Stimulated activated naive CD8-positive, alpha-beta T cell treated with anti-CD3 and anti-CD28 coated beads, Interleukin-15, Interleukin-2, amounts not matched to agents 100 ng/mL and 50 ng/mL, for 24 hours (primary cell): Measurements from ENCODE around the gene GSG1.

Experiments
- H3K27ac Mint-ChIP-seq: one replicate; pipeline ENCODE4 v1.8.0; 2021; ENCODE audit warnings: mild to moderate bottlenecking, mixed read lengths
- H3K27me3 Mint-ChIP-seq: one replicate; pipeline ENCODE4 v1.8.0; 2021; ENCODE audit warnings: mixed read lengths
- H3K36me3 Mint-ChIP-seq: one replicate; pipeline ENCODE4 v1.8.0; 2021; ENCODE audit warnings: low read depth, mixed read lengths
- H3K4me1 Mint-ChIP-seq: one replicate; pipeline ENCODE4 v1.8.0; 2021; ENCODE audit warnings: low read depth, mixed read lengths
- H3K4me3 Mint-ChIP-seq: one replicate; pipeline ENCODE4 v1.8.0; 2021; ENCODE audit warnings: mild to moderate bottlenecking, mixed read lengths
- H3K9me3 Mint-ChIP-seq: one replicate; pipeline ENCODE4 v1.8.0; 2021; ENCODE audit warnings: mixed read lengths

GSG1 gene

DNA sequence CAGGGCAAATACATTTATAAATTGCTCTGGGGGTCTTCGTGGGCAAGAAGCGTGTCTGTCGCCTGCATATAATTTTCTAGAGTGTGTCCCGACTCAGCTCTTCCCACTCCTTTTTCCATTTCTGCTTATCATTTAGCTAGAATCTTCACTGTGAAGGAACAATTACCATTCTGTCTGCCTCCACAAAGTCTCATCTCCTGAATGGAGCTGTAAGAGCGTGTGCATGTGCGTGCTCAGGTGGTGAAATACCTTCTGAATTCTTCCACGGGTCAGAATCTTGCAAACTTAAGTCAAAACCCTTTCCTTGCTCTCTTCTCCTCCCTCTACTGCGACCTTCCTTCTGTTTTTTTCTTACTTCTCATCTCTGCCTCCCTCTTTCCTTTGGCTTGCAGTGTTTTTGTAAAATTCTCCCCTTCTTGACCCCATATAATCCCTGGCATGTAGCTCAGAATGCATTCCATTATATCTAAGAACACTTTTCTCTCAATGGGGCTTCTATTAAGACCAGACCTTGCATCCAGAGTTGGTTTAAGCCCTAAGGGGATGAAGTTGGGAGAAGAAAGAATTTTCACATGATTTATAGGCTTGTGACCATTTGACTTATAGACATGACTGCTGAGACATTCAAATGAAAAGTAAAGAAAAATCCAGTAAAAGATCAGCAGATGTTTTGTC lies 25.0 kb upstream of the GSG1 start:
- Mint-ChIP-seq H3K9me3 (no peaks in the 10 kb centered on the region), H3K4me3 (no peak overlapping the region), H3K27me3 (peaks cover 4% of the 10 kb centered on the region)

DNA sequence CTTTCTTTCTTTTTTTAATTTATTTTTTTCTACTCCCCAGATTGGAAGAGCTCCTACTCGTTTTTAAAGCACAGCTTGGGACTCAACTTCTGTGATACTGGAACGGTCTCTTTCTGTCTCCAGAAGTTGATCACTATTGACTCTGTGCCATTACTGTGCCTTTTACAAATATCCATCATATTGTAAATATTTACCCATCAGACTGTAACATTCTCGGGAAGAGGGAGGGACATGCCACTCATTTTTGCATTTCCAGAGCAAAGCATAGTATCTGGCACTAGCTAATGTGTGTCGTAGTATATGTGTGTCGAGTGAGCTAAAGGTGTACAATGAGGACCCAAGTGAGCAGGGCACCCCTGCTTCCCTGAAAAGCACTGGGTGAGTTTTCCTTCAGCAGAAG lies 24.0 kb upstream of the GSG1 start:
- H3K27me3 Mint-ChIP-seq = peaks cover 4% of the 10 kb centered on the region
- H3K4me1 Mint-ChIP-seq = peaks cover 5% of the 10 kb centered on the region
- no peaks in the 10 kb centered on the region for H3K36me3 Mint-ChIP-seq
- no peaks in the 10 kb centered on the region for H3K9me3 Mint-ChIP-seq
- no peak overlapping the region for H3K27ac Mint-ChIP-seq
- no peak overlapping the region for H3K4me3 Mint-ChIP-seq

More for the DNA sequence above, 25.0 kb upstream of the GSG1 start:
- no peak overlapping the region for H3K27ac Mint-ChIP-seq
- no peaks in the 10 kb centered on the region for H3K36me3 Mint-ChIP-seq
- H3K4me1 Mint-ChIP-seq = peaks cover 5% of the 10 kb centered on the region

DNA sequence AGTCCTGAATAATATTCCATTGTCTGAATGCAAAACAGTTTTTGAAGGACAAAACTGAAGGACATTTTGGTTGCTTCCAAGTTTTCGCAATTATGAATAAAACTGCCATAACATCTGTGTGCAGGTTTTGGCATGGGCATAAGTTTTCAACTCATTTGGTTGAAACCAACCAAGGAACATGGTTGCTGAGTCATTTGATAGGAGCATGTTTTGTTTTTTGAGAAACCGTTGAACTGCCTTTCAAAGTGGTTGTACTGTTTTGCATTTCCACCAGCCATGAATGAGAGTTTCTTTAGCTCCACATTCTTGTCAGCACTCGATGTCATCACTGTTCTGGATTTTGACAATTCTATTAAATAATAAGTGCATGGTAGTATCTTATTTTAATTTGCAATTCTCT lies 23.0 kb upstream of the GSG1 start:
- H3K9me3 Mint-ChIP-seq = no peaks in the 10 kb centered on the region
- no peak overlapping the region for H3K4me3 Mint-ChIP-seq
- no peaks in the 10 kb centered on the region for H3K36me3 Mint-ChIP-seq
- peaks cover 5% of the 10 kb centered on the region for H3K4me1 Mint-ChIP-seq
- H3K27ac Mint-ChIP-seq = no peak overlapping the region
- no peaks in the 10 kb centered on the region for H3K27me3 Mint-ChIP-seq

DNA sequence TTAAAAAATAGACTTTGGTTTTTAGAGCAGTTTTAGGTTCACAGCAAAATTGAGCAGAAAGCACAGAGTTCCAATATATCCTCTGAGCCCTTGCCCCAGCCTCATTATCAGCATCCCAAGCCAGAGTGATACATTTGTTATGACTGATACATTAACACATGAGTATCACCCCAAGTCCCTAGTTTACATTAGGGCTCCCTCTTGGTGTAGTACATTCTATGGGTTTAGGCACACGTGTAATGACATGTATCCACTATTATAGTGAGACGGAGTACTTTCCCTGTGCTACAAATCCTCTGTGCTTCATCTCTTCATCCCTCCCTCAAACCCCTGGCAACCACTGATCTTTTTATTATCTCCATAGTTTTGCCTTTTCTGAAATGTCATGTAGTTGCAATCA lies 22.5 kb upstream of the GSG1 start:
- Mint-ChIP-seq H3K27ac (no peak overlapping the region), H3K9me3 (no peaks in the 10 kb centered on the region), H3K36me3 (no peaks in the 10 kb centered on the region), H3K4me3 (no peak overlapping the region), H3K4me1 (peaks cover 5% of the 10 kb centered on the region), H3K27me3 (no peaks in the 10 kb centered on the region)

DNA sequence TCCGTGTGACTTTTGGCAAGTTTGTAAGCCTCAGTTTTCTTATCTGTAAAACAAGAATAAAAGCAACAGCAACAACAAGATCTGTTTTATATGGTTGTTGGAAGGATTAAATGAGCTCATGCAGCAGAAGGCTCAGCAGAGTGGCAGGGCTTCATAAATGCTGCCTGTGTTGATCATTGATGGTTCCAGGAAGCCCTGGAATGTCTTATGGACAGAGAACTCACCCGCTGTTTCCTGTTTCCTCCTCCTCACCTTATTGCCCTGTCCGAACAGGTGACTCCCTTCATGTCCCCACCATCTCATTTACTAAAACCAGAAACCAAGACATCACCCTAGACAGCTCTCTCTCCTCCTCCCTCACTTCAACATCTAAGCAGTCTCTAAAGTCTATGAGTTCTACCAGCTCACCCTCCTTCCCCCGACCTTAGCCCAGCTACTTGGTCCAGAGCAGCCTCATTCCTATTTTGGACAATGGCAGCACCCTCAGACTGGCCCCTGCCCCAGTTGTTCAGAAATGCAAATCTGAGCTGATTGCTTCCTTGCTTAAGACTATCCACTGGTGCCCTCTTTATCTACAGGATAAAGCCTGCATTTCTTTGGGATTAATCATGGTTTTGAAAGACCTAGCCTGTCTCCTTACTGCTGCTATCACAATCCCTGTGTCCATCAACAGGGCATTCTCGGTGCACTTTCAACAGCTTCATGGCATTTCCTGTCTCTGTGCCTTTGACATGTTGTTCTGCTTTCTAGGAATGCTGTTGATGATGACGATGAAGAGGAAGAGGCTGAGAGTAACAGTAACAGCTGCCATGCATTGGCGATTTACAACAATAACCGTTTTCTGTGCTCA lies 21.4 kb upstream of the GSG1 start:
- peaks cover 5% of the 10 kb centered on the region for H3K4me1 Mint-ChIP-seq
- H3K27me3 Mint-ChIP-seq = no peaks in the 10 kb centered on the region
- no peaks in the 10 kb centered on the region for H3K36me3 Mint-ChIP-seq
- no peak overlapping the region for H3K4me3 Mint-ChIP-seq
- H3K9me3 Mint-ChIP-seq = no peaks in the 10 kb centered on the region
- H3K27ac Mint-ChIP-seq = no peak overlapping the region

DNA sequence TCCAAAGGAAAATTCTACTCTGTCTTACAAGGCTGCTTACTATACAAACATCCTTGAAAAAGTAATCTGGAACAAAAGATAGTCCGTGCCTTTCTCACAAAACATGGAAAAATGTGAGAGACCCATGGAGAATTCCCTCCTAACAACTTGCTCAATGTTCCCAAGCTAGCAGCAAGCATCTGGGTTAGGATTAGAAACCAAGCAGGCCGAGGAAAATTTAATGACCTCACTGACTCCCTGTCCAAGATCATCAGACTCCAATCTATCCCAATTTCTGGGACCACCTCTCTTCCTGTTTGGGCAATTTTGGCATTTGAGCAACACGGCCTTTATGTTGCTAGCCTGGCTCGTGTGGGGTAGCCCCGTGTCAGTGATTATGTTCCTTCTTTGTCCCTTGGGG lies 18.1 kb upstream of the GSG1 start:
- no peak overlapping the region for H3K4me3 Mint-ChIP-seq
- H3K27me3 Mint-ChIP-seq = peaks cover 3% of the 10 kb centered on the region
- no peak overlapping the region for H3K27ac Mint-ChIP-seq

DNA sequence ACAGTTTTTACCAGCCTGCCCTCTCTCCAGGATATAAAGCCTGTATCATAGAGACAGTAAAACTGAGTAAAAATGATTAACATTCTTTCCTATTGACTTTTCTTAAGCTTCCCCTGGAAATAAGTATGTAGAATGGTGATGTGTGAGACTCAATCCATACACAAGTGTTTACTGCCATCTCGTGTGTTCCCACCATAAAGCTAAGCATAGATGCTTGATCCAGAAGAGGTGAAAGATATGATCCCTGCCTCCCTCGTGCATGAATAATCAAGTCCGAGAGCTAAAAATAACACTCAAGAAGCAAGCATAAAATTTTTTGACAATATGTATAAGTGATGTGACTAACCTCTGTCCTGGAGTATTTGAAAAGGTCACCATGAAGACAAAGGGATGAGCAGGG lies 16.9 kb upstream of the GSG1 start:
- Mint-ChIP-seq H3K36me3 (no peaks in the 10 kb centered on the region), H3K4me3 (no peak overlapping the region), H3K4me1 (no peaks in the 10 kb centered on the region), H3K27me3 (peaks cover 3% of the 10 kb centered on the region), H3K27ac (no peak overlapping the region), H3K9me3 (no peaks in the 10 kb centered on the region)

More for the DNA sequence above, 18.1 kb upstream of the GSG1 start:
- H3K4me1 Mint-ChIP-seq = no peaks in the 10 kb centered on the region
- H3K9me3 Mint-ChIP-seq = no peaks in the 10 kb centered on the region
- H3K36me3 Mint-ChIP-seq = no peaks in the 10 kb centered on the region

DNA sequence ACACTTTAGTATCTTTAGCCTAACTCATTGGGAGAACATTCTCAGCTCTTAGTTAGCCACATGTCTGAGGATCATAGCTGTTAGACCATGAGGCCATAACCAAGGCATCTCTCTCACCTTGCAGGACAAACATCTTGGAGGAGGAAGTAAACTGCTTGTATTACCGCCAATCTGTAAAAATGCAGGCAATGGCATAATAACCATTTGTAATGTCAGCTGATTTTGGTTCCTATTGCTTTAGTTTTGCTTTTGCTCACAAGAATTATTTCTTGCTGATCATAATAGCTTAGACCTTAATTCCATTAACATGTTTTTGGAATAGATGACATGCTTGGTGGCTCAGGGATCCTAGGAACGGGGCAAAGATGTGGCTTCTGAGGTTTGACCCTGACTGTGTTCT lies 16.4 kb upstream of the GSG1 start:
- Mint-ChIP-seq H3K27me3 (peaks cover 3% of the 10 kb centered on the region), H3K27ac (no peak overlapping the region), H3K36me3 (no peaks in the 10 kb centered on the region), H3K9me3 (no peaks in the 10 kb centered on the region), H3K4me1 (no peaks in the 10 kb centered on the region), H3K4me3 (no peak overlapping the region)

DNA sequence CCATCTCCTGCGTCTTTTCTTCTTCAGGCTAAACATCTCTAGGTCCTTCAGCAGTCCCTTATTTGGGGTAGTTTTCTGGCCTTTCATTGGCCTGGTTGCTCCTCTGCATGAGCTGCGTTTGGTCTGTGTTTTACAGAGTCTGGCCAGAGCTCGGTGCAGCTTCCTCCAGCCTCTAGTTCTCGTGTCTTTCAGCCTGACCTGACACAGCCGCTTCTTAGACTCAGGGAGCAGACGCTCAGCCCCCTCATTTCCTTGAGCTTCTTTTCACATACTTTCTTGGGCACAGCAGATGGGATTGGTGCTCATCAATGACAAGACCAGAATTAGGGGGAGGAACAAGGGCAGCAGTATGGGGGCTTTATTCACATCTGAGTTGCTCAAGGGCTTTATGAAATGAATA lies 13.6 kb upstream of the GSG1 start:
- Mint-ChIP-seq H3K4me1 (no peaks in the 10 kb centered on the region), H3K9me3 (no peaks in the 10 kb centered on the region), H3K27me3 (peaks cover 7% of the 10 kb centered on the region), H3K36me3 (no peaks in the 10 kb centered on the region), H3K27ac (no peak overlapping the region), H3K4me3 (no peak overlapping the region)

DNA sequence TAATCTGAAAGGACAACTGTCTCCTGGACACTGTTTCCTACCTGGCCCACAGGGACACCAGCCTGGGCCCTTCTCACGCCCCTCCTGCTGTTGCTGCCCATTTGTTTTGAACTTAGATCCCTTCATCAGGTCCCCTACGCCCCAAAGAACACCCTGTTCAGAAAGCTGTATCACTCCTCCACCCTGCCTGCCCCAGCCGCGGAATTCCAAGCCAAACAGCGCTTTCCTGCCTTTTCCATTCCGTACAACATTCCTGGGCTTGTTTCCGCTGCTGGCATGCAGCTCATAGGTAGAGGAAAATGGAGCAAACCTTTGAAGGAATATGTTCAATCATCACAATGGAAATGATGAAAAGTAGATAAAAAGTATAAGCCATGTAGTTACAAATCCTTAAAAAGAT lies 12.8 kb upstream of the GSG1 start:
- H3K4me3 Mint-ChIP-seq = no peak overlapping the region
- H3K27me3 Mint-ChIP-seq = peaks cover 10% of the 10 kb centered on the region
- H3K4me1 Mint-ChIP-seq = no peaks in the 10 kb centered on the region
- no peak overlapping the region for H3K27ac Mint-ChIP-seq
- H3K9me3 Mint-ChIP-seq = no peaks in the 10 kb centered on the region
- no peaks in the 10 kb centered on the region for H3K36me3 Mint-ChIP-seq

DNA sequence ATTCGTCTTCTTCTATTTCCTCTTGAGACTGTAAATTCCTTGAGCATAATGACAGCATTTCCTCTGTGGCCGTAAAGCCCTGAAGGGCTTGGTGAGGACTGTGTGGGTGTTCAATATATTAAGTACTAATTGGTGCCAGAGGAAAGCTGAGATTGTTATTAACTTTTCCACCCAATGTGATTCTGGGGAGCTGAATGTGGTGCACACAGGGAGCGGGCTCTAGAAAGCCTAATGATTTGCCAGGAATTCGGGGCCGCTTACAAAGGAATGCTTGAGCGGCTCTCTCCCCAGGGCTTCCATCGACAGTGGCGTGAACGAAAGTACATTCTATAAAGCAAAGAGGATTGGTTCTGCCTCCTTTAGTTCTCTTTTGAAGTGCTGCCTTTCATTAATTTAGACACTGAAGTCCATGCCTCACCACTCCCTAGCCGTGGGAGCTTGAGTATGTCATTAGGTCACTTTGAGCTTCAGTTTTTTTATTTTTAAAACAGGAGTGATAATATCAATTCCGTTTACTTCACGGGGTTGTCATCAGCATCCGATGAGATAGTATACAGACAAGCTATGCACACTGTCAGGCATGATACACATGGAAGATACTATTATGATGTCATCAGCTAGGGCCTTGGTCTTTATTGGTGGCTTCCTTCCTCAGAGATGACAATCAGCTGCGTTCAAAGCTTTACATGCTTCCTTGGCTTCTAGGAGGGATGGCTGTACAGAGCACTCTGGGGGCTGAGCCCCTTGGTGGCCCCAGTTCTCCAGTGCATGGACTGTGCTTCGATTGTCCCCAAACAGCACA lies 11.0 kb upstream of the GSG1 start:
- no peaks in the 10 kb centered on the region for H3K4me1 Mint-ChIP-seq
- H3K4me3 Mint-ChIP-seq = no peak overlapping the region
- H3K27me3 Mint-ChIP-seq = peaks cover 10% of the 10 kb centered on the region
- H3K27ac Mint-ChIP-seq = no peak overlapping the region
- no peaks in the 10 kb centered on the region for H3K36me3 Mint-ChIP-seq
- H3K9me3 Mint-ChIP-seq = no peaks in the 10 kb centered on the region

DNA sequence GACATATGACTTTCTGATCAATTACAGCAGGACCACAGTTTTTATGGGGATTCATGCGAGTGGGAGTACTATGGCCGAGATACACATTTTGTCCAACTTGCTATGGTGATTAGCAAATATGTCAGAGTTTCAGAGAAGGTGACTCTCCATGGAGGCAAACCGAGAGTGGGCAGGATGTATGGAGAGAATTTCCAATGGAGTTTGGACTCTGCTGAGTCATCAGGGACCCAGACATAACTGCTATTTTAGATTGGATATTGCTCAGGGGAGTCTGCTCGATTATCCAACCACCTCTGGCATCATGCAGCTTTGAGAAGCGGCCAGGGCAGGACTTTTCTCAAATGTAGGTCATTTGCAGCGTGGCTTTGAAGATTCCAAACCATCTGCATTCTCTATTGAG lies 9.5 kb upstream of the GSG1 start:
- Mint-ChIP-seq H3K27ac (no peak overlapping the region), H3K9me3 (no peaks in the 10 kb centered on the region), H3K36me3 (no peaks in the 10 kb centered on the region), H3K4me3 (no peak overlapping the region), H3K4me1 (no peaks in the 10 kb centered on the region), H3K27me3 (peaks cover 10% of the 10 kb centered on the region)

DNA sequence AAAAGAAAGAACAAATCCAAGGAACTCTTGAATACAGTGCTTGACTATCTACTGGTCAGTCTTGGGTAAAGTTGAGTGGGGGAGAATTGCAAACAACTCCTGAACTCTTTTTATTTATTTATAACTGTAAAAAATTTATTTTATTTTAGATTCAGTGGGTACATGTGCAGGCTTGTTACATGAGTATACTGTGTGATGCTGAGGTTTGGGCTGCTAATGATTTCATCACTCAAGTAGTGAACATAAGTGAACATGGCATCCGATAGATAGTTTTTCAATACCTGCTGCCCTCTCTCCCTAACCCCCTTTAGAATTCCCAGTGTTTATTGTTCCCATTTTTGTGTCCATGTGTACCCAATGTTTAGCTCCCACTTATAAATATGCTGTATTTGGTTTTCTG lies 3.2 kb upstream of the GSG1 start:
- H3K27me3 Mint-ChIP-seq = peaks cover under 1% of the 10 kb centered on the region
- H3K4me1 Mint-ChIP-seq = peaks cover 20% of the 10 kb centered on the region
- H3K36me3 Mint-ChIP-seq = no peaks in the 10 kb centered on the region
- H3K4me3 Mint-ChIP-seq = no peak overlapping the region
- no peak overlapping the region for H3K27ac Mint-ChIP-seq
- H3K9me3 Mint-ChIP-seq = no peaks in the 10 kb centered on the region

DNA sequence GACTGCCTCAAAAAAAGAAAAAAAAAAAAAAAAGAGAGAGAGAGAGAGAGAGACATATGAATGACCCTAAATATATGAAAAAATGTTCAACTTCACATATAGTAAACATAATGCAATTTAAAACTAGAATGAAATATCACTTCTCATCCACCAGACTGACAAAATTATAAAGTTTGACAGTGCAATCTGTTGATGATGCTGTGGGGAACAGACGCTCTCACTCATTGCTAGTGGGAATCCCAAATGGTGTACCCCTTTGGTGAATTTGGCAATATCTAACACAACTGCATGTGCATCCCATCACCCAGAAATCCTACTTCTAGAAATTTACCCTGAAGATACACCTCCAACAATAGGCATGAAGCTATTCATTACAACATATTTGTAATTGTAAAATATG lies 2.3 kb upstream of the GSG1 start:
- H3K4me3 Mint-ChIP-seq = no peak overlapping the region
- no peaks in the 10 kb centered on the region for H3K9me3 Mint-ChIP-seq
- H3K36me3 Mint-ChIP-seq = no peaks in the 10 kb centered on the region
- no peaks in the 10 kb centered on the region for H3K27me3 Mint-ChIP-seq
- no peak overlapping the region for H3K27ac Mint-ChIP-seq
- peaks cover 29% of the 10 kb centered on the region for H3K4me1 Mint-ChIP-seq

DNA sequence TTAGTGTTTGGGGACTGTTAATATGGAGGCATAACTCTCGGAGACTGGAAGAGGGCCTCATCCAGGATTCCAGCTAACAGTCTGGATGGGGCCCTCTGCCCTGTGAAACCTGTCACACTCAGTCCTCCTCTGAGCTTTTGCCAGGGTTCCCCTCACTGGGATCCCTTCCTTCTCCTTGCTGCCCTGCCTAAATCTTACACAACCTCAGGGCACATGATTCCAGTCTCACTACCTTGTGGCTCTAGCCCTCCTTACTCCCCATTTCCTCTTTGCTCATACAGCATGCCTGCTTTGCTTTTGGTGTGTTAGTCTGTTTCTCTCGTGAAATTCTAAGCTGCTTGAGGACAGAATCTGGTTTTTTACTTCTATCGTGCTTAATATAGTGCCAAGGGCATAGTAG lies 942 bp upstream of the GSG1 start:
- H3K4me3 Mint-ChIP-seq = no peak overlapping the region
- H3K9me3 Mint-ChIP-seq = no peaks in the 10 kb centered on the region
- peaks cover 43% of the 10 kb centered on the region for H3K4me1 Mint-ChIP-seq
- no peaks in the 10 kb centered on the region for H3K27me3 Mint-ChIP-seq
- H3K27ac Mint-ChIP-seq = peak overlapping the region; percentile 11
- H3K36me3 Mint-ChIP-seq = no peaks in the 10 kb centered on the region
